ENCODE data around the gene TEAD3. TPM values are rescaled to one million over a fixed set of nuclear protein-coding genes. Genes with fewer than 3 reads are reported as not detected.

The TEAD3 gene
- total RNA-seq, 1 donor from 2014 or later = 43.4 TPM

DNA sequence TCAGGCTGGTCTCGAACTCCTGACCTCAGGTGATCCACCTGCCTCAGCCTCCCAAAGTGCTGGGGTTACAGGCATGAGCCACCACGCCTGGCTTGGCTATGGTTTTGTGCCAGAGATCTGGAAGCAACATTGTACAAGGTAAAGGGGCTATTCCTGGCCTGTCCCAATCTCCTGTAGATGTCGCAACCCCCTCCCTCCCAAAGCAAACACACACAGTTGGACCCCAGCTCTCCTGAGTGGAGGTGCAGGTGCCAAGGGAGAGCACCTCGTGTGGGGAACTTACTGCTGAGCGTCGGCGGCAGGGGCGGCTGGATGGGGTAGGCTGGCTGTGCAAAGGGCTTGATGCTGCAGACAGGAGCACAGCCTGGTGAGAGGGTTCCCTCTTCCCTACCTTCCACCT lies 19.9 kb downstream of the TEAD3 start:
- Mint-ChIP-seq H3K4me1 (ENCODE audit: low read depth) (peaks cover 8% of the 10 kb centered on the region), H3K27ac (no peak overlapping the region), H3K4me3 (ENCODE audit: low read depth) (no peak overlapping the region), H3K27me3 (no peaks in the 10 kb centered on the region), H3K36me3 (ENCODE audit: insufficient read depth) (peaks cover 14% of the 10 kb centered on the region), H3K9me3 (ENCODE audit: low read depth) (no peaks in the 10 kb centered on the region)
- TF ChIP-seq, protein P1, sequence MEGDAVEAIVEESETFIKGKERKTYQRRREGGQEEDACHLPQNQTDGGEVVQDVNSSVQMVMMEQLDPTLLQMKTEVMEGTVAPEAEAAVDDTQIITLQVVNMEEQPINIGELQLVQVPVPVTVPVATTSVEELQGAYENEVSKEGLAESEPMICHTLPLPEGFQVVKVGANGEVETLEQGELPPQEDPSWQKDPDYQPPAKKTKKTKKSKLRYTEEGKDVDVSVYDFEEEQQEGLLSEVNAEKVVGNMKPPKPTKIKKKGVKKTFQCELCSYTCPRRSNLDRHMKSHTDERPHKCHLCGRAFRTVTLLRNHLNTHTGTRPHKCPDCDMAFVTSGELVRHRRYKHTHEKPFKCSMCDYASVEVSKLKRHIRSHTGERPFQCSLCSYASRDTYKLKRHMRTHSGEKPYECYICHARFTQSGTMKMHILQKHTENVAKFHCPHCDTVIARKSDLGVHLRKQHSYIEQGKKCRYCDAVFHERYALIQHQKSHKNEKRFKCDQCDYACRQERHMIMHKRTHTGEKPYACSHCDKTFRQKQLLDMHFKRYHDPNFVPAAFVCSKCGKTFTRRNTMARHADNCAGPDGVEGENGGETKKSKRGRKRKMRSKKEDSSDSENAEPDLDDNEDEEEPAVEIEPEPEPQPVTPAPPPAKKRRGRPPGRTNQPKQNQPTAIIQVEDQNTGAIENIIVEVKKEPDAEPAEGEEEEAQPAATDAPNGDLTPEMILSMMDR (IDR thresholded peaks at IDR 0.05; ENCODE audit: unreplicated experiment) = no peak
- DNase-seq (ENCODE audit: low spot score, unreplicated experiment) = no peak

DNA sequence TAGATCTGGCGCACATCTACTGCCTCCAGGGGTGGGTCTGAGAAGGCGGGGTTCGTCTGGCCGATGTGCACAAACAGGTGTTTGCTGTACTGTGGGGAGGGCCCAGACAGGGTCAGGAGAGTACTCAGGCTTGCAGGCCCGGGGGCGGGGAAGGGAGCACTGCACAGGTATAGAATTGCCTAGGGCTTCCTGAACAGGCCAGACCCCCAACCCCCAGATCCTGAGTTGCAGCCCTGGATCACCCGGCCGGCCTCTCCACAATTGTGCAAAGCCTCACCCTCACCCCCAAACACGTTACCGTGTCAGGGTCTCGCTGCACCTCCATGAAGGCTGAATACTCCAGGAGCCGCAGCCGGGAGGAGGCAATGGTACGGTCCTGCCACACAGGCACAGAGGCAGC lies 20.9 kb downstream of the TEAD3 start:
- peaks cover 7% of the 10 kb centered on the region for H3K4me1 Mint-ChIP-seq (ENCODE audit: low read depth)
- no peak for DNase-seq (ENCODE audit: low spot score, unreplicated experiment)
- no peak overlapping the region for H3K27ac Mint-ChIP-seq
- H3K4me3 Mint-ChIP-seq (ENCODE audit: low read depth) = no peak overlapping the region
- peaks cover 11% of the 10 kb centered on the region for H3K36me3 Mint-ChIP-seq (ENCODE audit: insufficient read depth)
- TF ChIP-seq, protein P1 (IDR thresholded peaks at IDR 0.05; ENCODE audit: unreplicated experiment) = no peak
- H3K27me3 Mint-ChIP-seq = no peaks in the 10 kb centered on the region
- no peaks in the 10 kb centered on the region for H3K9me3 Mint-ChIP-seq (ENCODE audit: low read depth)

DNA sequence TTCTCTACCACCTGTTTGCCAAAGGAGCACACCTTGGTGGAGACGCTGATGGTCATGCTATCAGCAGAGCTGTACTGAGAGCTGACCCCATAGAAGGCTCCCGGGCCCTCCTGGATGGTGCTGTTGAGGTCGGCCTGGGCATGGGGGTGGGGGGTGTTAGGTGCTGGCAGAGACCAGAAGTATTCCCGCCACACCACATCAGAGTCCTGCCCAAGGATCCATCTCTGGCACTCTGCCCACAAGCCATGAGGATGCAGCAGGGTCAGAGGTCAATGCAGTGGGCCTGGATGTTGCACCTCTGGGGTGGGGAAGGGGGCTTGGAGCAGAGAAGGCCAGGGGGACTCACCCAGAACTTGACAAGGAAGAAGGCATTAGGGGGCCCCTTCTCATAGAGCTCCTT lies 21.3 kb downstream of the TEAD3 start:
- Mint-ChIP-seq H3K4me1 (ENCODE audit: low read depth) (peaks cover 9% of the 10 kb centered on the region), H3K27ac (no peak overlapping the region), H3K27me3 (no peaks in the 10 kb centered on the region), H3K9me3 (ENCODE audit: low read depth) (no peaks in the 10 kb centered on the region), H3K4me3 (ENCODE audit: low read depth) (no peak overlapping the region), H3K36me3 (ENCODE audit: insufficient read depth) (peaks cover 12% of the 10 kb centered on the region)
- DNase-seq (ENCODE audit: low spot score, unreplicated experiment) = no peak
- TF ChIP-seq, protein P1 (IDR thresholded peaks at IDR 0.05; ENCODE audit: unreplicated experiment) = no peak

DNA sequence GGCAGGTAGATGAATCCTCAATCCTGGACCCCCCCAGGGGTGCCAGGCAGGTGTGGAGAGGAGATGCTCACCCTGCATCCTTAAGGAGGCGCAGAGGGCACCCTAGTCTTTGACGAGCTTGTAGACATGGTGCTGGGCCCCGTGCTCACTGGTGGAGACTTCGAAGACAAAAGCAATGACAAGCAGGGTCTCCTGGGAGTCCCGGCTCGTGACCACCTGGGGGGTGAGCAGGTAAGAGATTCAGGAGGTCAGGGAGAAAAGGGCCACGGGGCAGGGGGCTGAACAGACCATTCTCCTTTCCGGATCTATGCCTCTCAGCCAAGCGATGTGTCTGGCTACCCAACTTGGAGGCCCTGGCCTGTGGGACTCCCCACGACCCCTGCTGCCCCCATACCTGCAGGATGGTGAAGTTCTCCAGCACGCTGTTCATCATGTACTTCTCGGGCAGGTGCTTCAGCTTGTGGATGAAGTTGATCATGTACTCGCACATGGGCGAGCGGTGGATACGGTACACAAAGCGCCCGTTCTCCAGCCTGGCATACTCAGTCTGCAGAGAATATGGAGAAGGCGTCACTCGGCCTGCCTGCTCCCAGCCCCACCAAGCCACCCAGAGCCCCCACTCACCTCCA lies 21.8 kb downstream of the TEAD3 start:
- Mint-ChIP-seq H3K9me3 (ENCODE audit: low read depth) (no peaks in the 10 kb centered on the region), H3K4me1 (ENCODE audit: low read depth) (peaks cover 14% of the 10 kb centered on the region), H3K4me3 (ENCODE audit: low read depth) (no peak overlapping the region), H3K27ac (no peak overlapping the region), H3K36me3 (ENCODE audit: insufficient read depth) (peaks cover 15% of the 10 kb centered on the region), H3K27me3 (no peaks in the 10 kb centered on the region)
- TF ChIP-seq, protein P1 (IDR thresholded peaks at IDR 0.05; ENCODE audit: unreplicated experiment) = no peak
- DNase-seq (ENCODE audit: low spot score, unreplicated experiment) = no peak

DNA sequence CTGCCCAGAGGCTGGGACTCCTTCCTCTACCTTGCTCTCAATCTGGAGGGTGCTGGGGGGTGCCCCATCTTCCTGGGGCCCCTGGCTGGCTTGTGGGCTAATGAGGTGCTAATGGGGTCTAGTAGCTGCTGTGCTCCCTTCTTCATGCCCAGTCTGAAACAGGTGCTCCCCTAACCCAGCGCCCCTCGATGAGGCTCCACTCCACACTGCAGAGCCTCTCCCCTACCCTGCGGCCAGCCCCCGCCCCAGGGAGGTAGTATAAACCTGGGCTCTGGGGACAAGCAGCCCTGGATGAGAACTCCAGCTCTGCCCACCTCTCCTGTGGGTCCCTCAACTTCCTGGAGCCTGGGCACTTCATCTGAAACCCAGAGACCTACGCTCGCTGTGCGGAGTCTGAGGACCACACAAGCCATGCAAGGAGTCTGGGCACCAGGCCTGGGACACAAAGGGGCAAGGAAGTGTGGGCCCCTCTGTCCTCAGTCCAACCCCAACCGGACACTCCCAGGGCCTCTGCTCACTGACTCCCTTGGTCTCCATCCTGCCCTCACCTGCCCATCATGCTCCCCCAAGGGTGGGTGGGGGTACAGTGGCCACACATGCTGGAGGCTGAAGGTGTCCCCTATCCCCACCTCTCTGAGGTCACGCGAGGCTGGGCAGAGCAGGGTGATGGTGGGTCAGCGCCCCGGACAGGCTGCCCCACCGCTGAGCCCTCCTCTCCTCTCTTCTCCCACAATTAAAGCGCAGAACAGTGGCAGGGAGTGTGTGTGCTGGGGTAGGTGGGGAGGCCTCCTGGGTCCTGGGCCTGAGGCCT lies 22.5 kb downstream of the TEAD3 start:
- TF ChIP-seq, protein P1 (IDR thresholded peaks at IDR 0.05; ENCODE audit: unreplicated experiment) = no peak
- peaks cover 21% of the 10 kb centered on the region for H3K4me1 Mint-ChIP-seq (ENCODE audit: low read depth)
- DNase-seq (ENCODE audit: low spot score, unreplicated experiment) = no peak
- peaks cover 21% of the 10 kb centered on the region for H3K36me3 Mint-ChIP-seq (ENCODE audit: insufficient read depth)
- H3K27ac Mint-ChIP-seq = no peak overlapping the region
- no peaks in the 10 kb centered on the region for H3K27me3 Mint-ChIP-seq
- no peaks in the 10 kb centered on the region for H3K9me3 Mint-ChIP-seq (ENCODE audit: low read depth)
- H3K4me3 Mint-ChIP-seq (ENCODE audit: low read depth) = no peak overlapping the region

All from progenitor cell of endocrine pancreas (in vitro differentiated cells).